HUES64 (cell line): ENCODE data around the gene ENOX1.

Experiments
- H3K27ac ChIP-seq: 2 replicates; pipeline ENCODE4 v1.7.0; 2013; ENCODE audit warnings: low read depth, low read length, inconsistent platforms
- H3K27me3 ChIP-seq: 2 replicates; pipeline ENCODE4 v1.6.1; 2013; ENCODE audit warnings: mild to moderate bottlenecking, low read length; ENCODE audit not compliant: insufficient read depth
- H3K36me3 ChIP-seq: 2 replicates; pipeline ENCODE4 v1.6.1; 2013; ENCODE audit warnings: mild to moderate bottlenecking, low read length; ENCODE audit not compliant: insufficient read depth
- H3K4me1 ChIP-seq: 2 replicates; pipeline ENCODE4 v1.6.1; 2013; ENCODE audit warnings: mild to moderate bottlenecking, low read length, moderate library complexity; ENCODE audit not compliant: insufficient read depth
- H3K4me3 ChIP-seq: 2 replicates; pipeline ENCODE4 v1.5.1; 2013; ENCODE audit warnings: mild to moderate bottlenecking, low read length, moderate library complexity
- H3K9ac ChIP-seq: 2 replicates; pipeline ENCODE4 v1.6.1; 2013; ENCODE audit warnings: mild to moderate bottlenecking, low read depth, low read length
- H3K9me3 ChIP-seq: 2 replicates; pipeline ENCODE4 v1.6.1; 2013; ENCODE audit warnings: low read depth, low read length; ENCODE audit not compliant: insufficient read depth
- WGBS: fragments of 150-250, 120-280 bp; methylation state at CpG from one replicate; pipeline ENCODE4 v1.1.7; 2013; ENCODE audit warnings: missing lambda C conversion rate; 5-methylcytosine and 5-hydroxymethylcytosine counted together

The ENOX1 gene

GRCh38 chr13:43597599-43597945 is 189.2 kb downstream of the ENOX1 start:
- Histone ChIP-seq H3K27me3 (no peaks in the 10 kb centered on the region), H3K36me3 (no peaks in the 10 kb centered on the region)
- 90% methylated on average over 1 of the region's 1 CpG for WGBS

GRCh38 chr13:43596924-43597598 is 189.7 kb downstream of the ENOX1 start:
- Histone ChIP-seq H3K4me1 (no peaks in the 10 kb centered on the region), H3K4me3 (no peak overlapping the region), H3K9ac (no peak overlapping the region), H3K27me3 (no peaks in the 10 kb centered on the region), H3K9me3 (no peaks in the 10 kb centered on the region), H3K36me3 (no peaks in the 10 kb centered on the region), H3K27ac (no peak overlapping the region)
- 93% methylated on average over 7 of the region's 7 CpGs for WGBS

More at GRCh38 chr13:43597599-43597945, 189.2 kb downstream of the ENOX1 start:
- H3K27ac ChIP-seq: no peak overlapping the region
- no peaks in the 10 kb centered on the region for H3K4me1 ChIP-seq
- no peaks in the 10 kb centered on the region for H3K9me3 ChIP-seq
- H3K4me3 ChIP-seq: no peak overlapping the region
- no peak overlapping the region for H3K9ac ChIP-seq

- no peaks in the 10 kb centered on the region for H3K27me3 ChIP-seq
- H3K9me3 ChIP-seq: no peaks in the 10 kb centered on the region
- H3K27ac ChIP-seq: no peak overlapping the region
- H3K4me1 ChIP-seq: no peaks in the 10 kb centered on the region
- H3K4me3 ChIP-seq: no peak overlapping the region
- no peak overlapping the region for H3K9ac ChIP-seq
- H3K36me3 ChIP-seq: no peaks in the 10 kb centered on the region
- WGBS: 90% methylated on average over 2 of the region's 2 CpGs
Measured at GRCh38 chr13:43596006-43596405, 190.8 kb downstream of the ENOX1 start.

DNA sequence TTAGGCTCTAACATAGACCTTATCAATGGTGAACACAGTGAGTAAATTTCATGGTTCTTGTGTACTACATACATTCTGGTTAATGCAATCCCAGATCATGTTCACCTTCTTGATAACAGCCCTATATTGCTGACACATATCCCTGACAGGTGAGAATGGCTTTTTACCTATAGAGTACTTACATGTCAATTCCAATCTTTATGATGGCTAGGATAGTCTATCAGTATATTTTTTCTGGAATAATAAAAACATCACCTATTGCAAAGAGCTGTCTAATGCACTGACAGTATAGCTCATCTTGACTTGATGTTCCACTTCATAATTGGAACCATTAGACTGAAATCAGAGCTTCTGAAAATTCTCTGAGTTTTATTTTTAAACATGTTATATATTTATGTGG is 199.4 kb downstream of the ENOX1 start:
- no peaks in the 10 kb centered on the region for H3K27me3 ChIP-seq
- no peak overlapping the region for H3K9ac ChIP-seq
- H3K4me1 ChIP-seq: no peaks in the 10 kb centered on the region
- H3K36me3 ChIP-seq: no peaks in the 10 kb centered on the region
- no peaks in the 10 kb centered on the region for H3K9me3 ChIP-seq
- H3K4me3 ChIP-seq: no peak overlapping the region
- no peak overlapping the region for H3K27ac ChIP-seq

DNA sequence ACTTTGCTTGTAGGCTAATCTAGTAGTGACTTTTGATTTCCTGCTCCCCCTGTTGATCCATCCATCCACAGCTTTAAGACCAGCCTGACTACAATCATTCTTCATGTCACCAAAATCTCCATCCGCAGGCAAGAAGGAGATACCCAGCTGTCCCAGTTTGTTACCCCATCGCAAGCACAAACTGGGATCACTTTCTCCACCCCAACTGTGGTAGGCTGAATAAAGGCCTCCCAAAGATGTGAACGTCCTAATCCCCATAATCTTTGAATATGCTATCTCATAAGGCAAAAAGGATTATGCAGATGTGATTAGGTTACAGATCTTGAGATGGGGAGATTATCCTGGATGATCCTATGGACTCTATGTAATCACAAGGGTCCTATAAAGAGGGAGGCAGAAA is 202.0 kb downstream of the ENOX1 start:
- Histone ChIP-seq H3K9me3 (no peaks in the 10 kb centered on the region), H3K27me3 (no peaks in the 10 kb centered on the region), H3K9ac (no peak overlapping the region), H3K4me1 (no peaks in the 10 kb centered on the region), H3K36me3 (no peaks in the 10 kb centered on the region), H3K4me3 (no peak overlapping the region), H3K27ac (no peak overlapping the region)
- 97% methylated on average over 2 of the region's 3 CpGs for WGBS

- H3K4me1 ChIP-seq: no peaks in the 10 kb centered on the region
- no peaks in the 10 kb centered on the region for H3K27me3 ChIP-seq
- WGBS: 98% methylated on average over 1 of the region's 1 CpG
Measured at GRCh38 chr13:43583321-43583720, 203.5 kb downstream of the ENOX1 start.

GRCh38 chr13:43580280-43580679 is 206.5 kb downstream of the ENOX1 start:
- no peaks in the 10 kb centered on the region for H3K36me3 ChIP-seq
- H3K9ac ChIP-seq: no peak overlapping the region
- H3K27ac ChIP-seq: no peak overlapping the region
- H3K4me1 ChIP-seq: no peaks in the 10 kb centered on the region
- no peak overlapping the region for H3K4me3 ChIP-seq
- 94% methylated on average over 4 of the region's 4 CpGs for WGBS
- no peaks in the 10 kb centered on the region for H3K27me3 ChIP-seq
- H3K9me3 ChIP-seq: no peaks in the 10 kb centered on the region

More at GRCh38 chr13:43583321-43583720, 203.5 kb downstream of the ENOX1 start:
- Histone ChIP-seq H3K27ac (no peak overlapping the region), H3K9me3 (no peaks in the 10 kb centered on the region), H3K4me3 (no peak overlapping the region), H3K9ac (no peak overlapping the region), H3K36me3 (no peaks in the 10 kb centered on the region)

GRCh38 chr13:43579321-43579720 is 207.5 kb downstream of the ENOX1 start:
- no peak overlapping the region for H3K4me3 ChIP-seq
- no peaks in the 10 kb centered on the region for H3K36me3 ChIP-seq
- H3K9ac ChIP-seq: no peak overlapping the region
- 0 out of 2 replicates have a peak, but pooled peaks cover 3% of the 10 kb centered on the region for H3K4me1 ChIP-seq
- H3K9me3 ChIP-seq: no peaks in the 10 kb centered on the region
- no peaks in the 10 kb centered on the region for H3K27me3 ChIP-seq
- H3K27ac ChIP-seq: no peak overlapping the region

DNA sequence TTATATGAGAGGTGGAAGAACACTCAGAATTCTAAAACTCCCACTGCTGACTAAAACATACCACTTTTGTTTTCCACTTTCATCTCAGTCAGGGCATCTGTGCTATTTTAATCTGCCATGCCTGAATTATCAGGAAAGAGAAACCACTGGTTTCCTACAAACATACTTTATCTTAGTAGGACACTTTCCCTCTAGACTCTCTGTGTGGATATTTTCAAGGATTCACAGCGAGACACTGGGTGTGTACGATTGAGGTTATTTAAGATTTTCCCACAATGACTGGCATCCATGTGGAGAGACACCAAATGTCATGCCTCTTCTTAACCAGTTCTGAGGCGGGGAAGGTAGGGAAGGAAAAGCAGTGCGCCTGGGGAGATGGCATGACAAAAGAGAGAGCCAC is 212.2 kb downstream of the ENOX1 start:
- Histone ChIP-seq H3K9me3 (no peaks in the 10 kb centered on the region), H3K4me1 (peaks cover 13% of the 10 kb centered on the region), H3K36me3 (no peaks in the 10 kb centered on the region), H3K9ac (no peak overlapping the region), H3K27me3 (no peaks in the 10 kb centered on the region), H3K27ac (no peak overlapping the region), H3K4me3 (no peak overlapping the region)
- WGBS: 90% methylated on average over 4 of the region's 4 CpGs

DNA sequence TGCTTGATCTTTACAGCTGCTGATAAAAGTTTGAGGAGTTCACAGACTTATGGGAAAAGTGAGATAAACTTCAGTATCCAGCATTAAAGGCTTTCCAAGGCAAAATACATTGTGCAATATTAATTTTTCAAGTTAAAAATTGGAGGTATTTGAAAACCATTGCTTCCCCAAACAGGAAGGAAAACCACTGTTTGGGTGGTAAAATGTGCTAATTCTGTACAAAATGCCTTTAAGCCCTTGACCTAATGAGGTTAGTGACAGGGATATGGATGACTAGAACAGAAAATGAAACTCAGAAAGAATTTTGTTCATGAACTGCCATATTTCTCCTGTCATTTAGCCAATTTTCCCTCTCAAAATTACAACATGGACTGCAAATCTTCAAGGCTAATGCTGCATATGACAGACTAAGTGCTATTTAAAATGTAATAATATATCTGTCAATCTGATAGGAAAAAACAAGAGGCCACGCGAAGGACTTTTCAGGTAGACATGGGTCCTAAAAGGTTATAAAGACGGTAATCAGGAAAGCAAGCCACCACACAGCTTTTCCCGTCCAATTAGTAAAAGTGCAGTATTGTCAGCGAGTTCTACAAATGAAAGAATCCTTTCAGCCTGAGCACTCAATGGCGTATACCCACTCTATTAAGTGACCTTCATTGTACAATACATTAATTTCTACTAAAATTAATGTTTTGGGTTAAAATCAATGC is 212.8 kb downstream of the ENOX1 start:
- no peak overlapping the region for H3K4me3 ChIP-seq
- H3K36me3 ChIP-seq: no peaks in the 10 kb centered on the region
- H3K27ac ChIP-seq: no peak overlapping the region
- H3K9ac ChIP-seq: no peak overlapping the region
- H3K4me1 ChIP-seq: peaks cover 13% of the 10 kb centered on the region
- no peaks in the 10 kb centered on the region for H3K9me3 ChIP-seq
- no peaks in the 10 kb centered on the region for H3K27me3 ChIP-seq
- 96% methylated on average over 6 of the region's 6 CpGs for WGBS

GRCh38 chr13:43573361-43573740 is 213.4 kb downstream of the ENOX1 start:
- peaks cover 13% of the 10 kb centered on the region for H3K4me1 ChIP-seq
- no peaks in the 10 kb centered on the region for H3K9me3 ChIP-seq
- H3K9ac ChIP-seq: no peak overlapping the region
- H3K36me3 ChIP-seq: no peaks in the 10 kb centered on the region
- WGBS: 58% methylated on average over 4 of the region's 4 CpGs
- no peak overlapping the region for H3K4me3 ChIP-seq
- no peak overlapping the region for H3K27ac ChIP-seq
- H3K27me3 ChIP-seq: no peaks in the 10 kb centered on the region
